GM12878 (cell line): ENCODE data around the gene STX12. TPM values are rescaled to one million over a fixed set of nuclear protein-coding genes. Genes with fewer than 3 reads are reported as not detected.

Source experiments
- ATAC-seq: fragments of 200-7000 bp; cut with Tn5 transposase; 3 replicates; pipeline ENCODE4 v1.9.1; 2020; ENCODE audit warnings: mild to moderate bottlenecking, moderate library complexity
- BruUV-seq: library from RNA; stranded (reverse); fragments of 400-500 nt; replicated peaks from 2 replicates; lab custom pipeline; 2021; lab: Mats Ljungman, UMichigan
- CTCF ChIA-PET: fragments of 300-600 bp; sonication (Branson Sonifier 250); formaldehyde crosslinking; extraction: SDS; loops from one replicate; lab custom pipeline; 2021; ENCODE audit warnings: inconsistent platforms; lab: Yijun Ruan, JAX
- POLR2A ChIA-PET: fragments of 350-600 bp; formaldehyde crosslinking; extraction: SDS; loops from one replicate; lab custom pipeline; 2021; ENCODE audit warnings: inconsistent platforms; lab: Charles Lee
- RAD21 ChIA-PET: fragments of 300-600 bp; sonication (Branson Sonifier 250); formaldehyde crosslinking; loops from one replicate; lab custom pipeline; 2023; ENCODE audit warnings: antibody characterized with exemption; ENCODE audit not compliant: unreplicated experiment; lab: Charles Lee
- SMC1A ChIA-PET: fragments of 300-600 bp; sonication (Branson Sonifier 250); formaldehyde crosslinking; loops from one replicate; lab custom pipeline; 2023; ENCODE audit not compliant: unreplicated experiment, uncharacterized antibody; lab: Charles Lee
- DNase-seq: peaks from one replicate; pipeline ENCODE4 v3.0.0-alpha.2; 2011; ENCODE audit warnings: low read depth, low spot score
- FAIRE-seq: peaks from 3 replicates; lab custom pipeline; 2011; peaks lifted over from hg19 to GRCh38; lab: Jason Lieb, UNC
- H2AFZ ChIP-seq: 2 replicates; pipeline ENCODE4 v1.6.0; 2011; ENCODE audit warnings: low read depth, low read length, control low read depth; ENCODE audit not compliant: control insufficient read depth
- H3K27ac ChIP-seq: 2 replicates; pipeline ENCODE4 v1.5.1; 2011; ENCODE audit warnings: control low read depth; ENCODE audit not compliant: control insufficient read depth, insufficient read depth
- H3K27me3 ChIP-seq, 2 experiments: replicated peaks in 1 of 2; 2 replicates each; pipeline versions ENCODE4 v1.6.0 to v1.6.1; 2011; ENCODE audit warnings: low read length in 1 of 2; ENCODE audit not compliant: control insufficient read depth in 2 of 2, insufficient read depth in 2 of 2
- H3K36me3 ChIP-seq, 2 experiments: 2 replicates each; pipeline ENCODE4 v1.5.1; 2011; ENCODE audit warnings: low read length in 1 of 2; ENCODE audit not compliant: control insufficient read depth in 2 of 2, insufficient read depth in 2 of 2
- H3K4me1 ChIP-seq: 2 replicates; pipeline ENCODE4 v1.6.1; 2011; ENCODE audit warnings: mild to moderate bottlenecking, low read length, moderate library complexity, mixed read lengths; ENCODE audit not compliant: control insufficient read depth, insufficient read depth
- H3K4me2 ChIP-seq: 2 replicates; pipeline ENCODE4 v1.6.0; 2011; ENCODE audit warnings: control low read depth; ENCODE audit not compliant: control insufficient read depth, insufficient read depth
- H3K4me3 ChIP-seq: fragments of 200-600 bp; sonication (generic); 2 replicates; pipeline ENCODE4 v1.5.1; 2016
- H3K79me2 ChIP-seq: 2 replicates; pipeline ENCODE4 v1.6.0; 2011; ENCODE audit warnings: low read length; ENCODE audit not compliant: control insufficient read depth, insufficient read depth
- H3K9ac ChIP-seq: 2 replicates; pipeline ENCODE4 v1.8.0; 2011; ENCODE audit warnings: low read length, control low read depth, mixed read lengths; ENCODE audit not compliant: control insufficient read depth, insufficient read depth
- H3K9me3 ChIP-seq: replicated peaks from 3 replicates; pipeline ENCODE4 v1.5.1; 2011; ENCODE audit warnings: mild to moderate bottlenecking, low read length; ENCODE audit not compliant: control insufficient read depth, insufficient read depth
- H4K20me1 ChIP-seq: 2 replicates; pipeline ENCODE4 v1.6.0; 2011; ENCODE audit not compliant: control insufficient read depth, insufficient read depth
- BRCA1 ChIP-seq: IDR thresholded peaks from 2 replicates; pipeline ENCODE4 v1.6.1; 2011; ENCODE audit warnings: low read depth, low read length, improper control_type of control experiment
- EZH2 ChIP-seq: IDR thresholded peaks from 2 replicates; pipeline ENCODE4 v1.6.1; 2012; ENCODE audit warnings: low read depth, mild to moderate bottlenecking, control low read depth, inconsistent platforms, low read length, borderline replicate concordance; ENCODE audit not compliant: control insufficient read depth
- NR2C1 ChIP-seq: fragments of 450-650 bp; IDR thresholded peaks from 2 replicates; pipeline ENCODE4 v1.6.1; 2017; ENCODE audit warnings: antibody characterized with exemption, mild to moderate bottlenecking, moderate library complexity
- RCOR1 ChIP-seq: conservative IDR thresholded peaks from 2 replicates; pipeline ENCODE4 v1.6.1; 2012; ENCODE audit warnings: low read depth, low read length, improper control_type of control experiment
- SMARCA5 ChIP-seq: fragments of 450-650 bp; IDR thresholded peaks from 2 replicates; pipeline ENCODE4 v1.6.1; 2017; ENCODE audit warnings: mild to moderate bottlenecking
- SREBF1 ChIP-seq: IDR thresholded peaks from 2 replicates; pipeline ENCODE4 v1.6.1; 2012; ENCODE audit warnings: mild to moderate bottlenecking, low read length
- YY1 ChIP-seq: IDR thresholded peaks from 2 replicates; pipeline ENCODE4 v1.6.1; 2011; ENCODE audit warnings: low read depth, mild to moderate bottlenecking, low read length
- WGBS: methylation state at CpG from one replicate; pipeline ENCODE4 v1.1.6; 2016; ENCODE audit warnings: low lambda C conversion rate; ENCODE audit not compliant: insufficient replicate concordance, insufficient coverage; ENCODE audit errors: missing lambda C conversion rate; 5-methylcytosine and 5-hydroxymethylcytosine counted together
- in situ Hi-C: fragments of 300-500 bp; cut with MboI; formaldehyde crosslinking; loops from 9 replicates; pipeline ENCODE4 v1.14.3; 2018; ENCODE audit warnings: mixed read lengths
- intact Hi-C: fragments of 100-400 bp; cut with micrococcal nuclease; formaldehyde crosslinking; loops from one replicate; pipeline ENCODE4 v1.14.2; 2022; ENCODE audit not compliant: unreplicated experiment
- polyA plus RNA-seq, 11 experiments: library from polyadenylated mRNA; depleted of rRNA in 4 of 11; unstranded in 6 of 11; stranded (reverse) in 5 of 11; fragments of >200 nt; fragmentation: Nextera tagmentation in 4 of 11; fragmentation: Illumina TruSeq in 1 of 11; extraction: Ambion mirVana in 4 of 11; extraction: Trizol in 1 of 11; gene quantifications; 1 replicate in 1 of 11; 2 replicates in 10 of 11; pipeline versions ENCODE4 v1.2.1 to v1.2.3, GENCODE V29; 2011 to 2016; ENCODE audit warnings: inconsistent platforms in 2 of 11, missing spikeins in 2 of 11, low read depth in 1 of 11
- total RNA-seq, 4 experiments: library from RNA; depleted of rRNA in 3 of 4; stranded (reverse); fragments of >200 nt in 3 of 4; fragmentation: Illumina TruSeq in 1 of 4; extraction: Trizol in 1 of 4; gene quantifications; 2 replicates each; pipeline versions ENCODE4 v1.2.1 to v1.2.3, GENCODE V29; 2013 to 2021
- TF ChIP-seq, protein P1 (sequence below): fragments of 450-650 bp; formaldehyde crosslinking; IDR thresholded peaks from 2 replicates; pipeline ENCODE4 v1.4.0; 2022; ENCODE audit warnings: mild to moderate bottlenecking, moderate library complexity

STX12 gene
- total and polyA plus RNA-seq, 10 of the 15 experiments (the other 5 are each of a cell fraction or from before 2014, with no cell fraction given) = 20.2 to 35.0 (median 28.1) TPM

DNA sequence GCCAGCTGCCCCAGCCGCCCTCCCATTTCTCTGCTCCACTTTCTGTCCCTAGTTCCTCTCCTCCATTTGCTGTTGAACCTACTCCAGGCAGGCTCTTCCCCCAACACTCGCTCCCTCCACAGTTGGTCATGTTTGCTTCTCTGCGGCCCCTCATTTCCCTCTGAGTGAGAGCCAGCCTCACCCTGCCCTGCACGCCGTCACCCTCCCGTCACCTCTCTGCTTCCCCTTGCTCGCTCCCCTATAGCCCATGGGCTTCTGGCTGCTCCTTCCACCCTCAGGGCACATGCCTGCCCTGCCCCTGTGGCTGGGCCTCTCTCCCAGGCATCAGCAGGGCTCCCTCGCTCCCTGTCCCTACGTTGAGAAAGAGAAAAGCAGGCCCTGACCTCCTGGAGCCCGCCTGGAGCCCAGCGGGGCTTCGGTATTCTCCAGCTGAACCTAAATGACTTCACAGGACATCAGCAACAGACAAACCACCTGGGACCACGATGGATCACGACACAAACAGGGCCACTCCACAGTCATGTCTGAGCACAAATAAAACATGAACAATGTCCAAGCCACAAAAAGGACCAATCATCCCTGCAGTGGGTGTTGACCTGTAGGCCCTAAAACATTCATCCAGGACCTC, 86.0 kb downstream of the STX12 start:
- no peak for TF ChIP-seq SMARCA5
- no peak for TF ChIP-seq NR2C1
- no peak for TF ChIP-seq BRCA1
- 88% methylated on average over 14 of the region's 14 CpGs for WGBS
- BruUV-seq = no TSS peak
- no peak overlapping the region for H3K27ac ChIP-seq
- intact Hi-C loops (loop anchor here (1.0 to 5.0 kb wide), 3 partner anchors 120 to 349 kb away; partner anchors contain the start of gene EYA3), in situ Hi-C loops (no loop called here)
- no peak for FAIRE-seq
- ChIA-PET RAD21 (interaction anchor here (1.3 to 4.5 kb wide), 7 partner anchors 21 to 350 kb away, joined by 3 to 32 read pairs (median 9); partner anchors contain the start of gene EYA3), POLR2A (interaction anchor here (0.5 to 1.0 kb wide), 2 partner anchors 229 to 993 kb away, joined by 3 to 5 read pairs; no protein-coding TSS in a partner anchor), CTCF (interaction anchor here (0.6 to 5.0 kb wide), 8 partner anchors 15 to 350 kb away, joined by 3 to 50 read pairs (median 3); partner anchors contain the start of gene EYA3), SMC1A (interaction anchor here (1.0 to 5.1 kb wide), 9 partner anchors 31 to 350 kb away, joined by 3 to 44 read pairs (median 7); partner anchors contain the start of genes SMPDL3B and STX12)
- ATAC-seq = no peak
- H3K9ac ChIP-seq = no peak overlapping the region
- no peak for DNase-seq
- no peak overlapping the region for H2AFZ ChIP-seq
- H3K36me3 ChIP-seq = no peaks in the 10 kb centered on the region
- peaks cover 24% of the 10 kb centered on the region for H3K4me1 ChIP-seq
- H3K4me3 ChIP-seq = no peak overlapping the region
- no peak overlapping the region for H3K4me2 ChIP-seq
- H3K79me2 ChIP-seq = no peaks in the 10 kb centered on the region
- no peaks in the 10 kb centered on the region for H4K20me1 ChIP-seq
- no peaks in the 10 kb centered on the region for H3K9me3 ChIP-seq
- H3K27me3 ChIP-seq = no peaks in the 10 kb centered on the region

DNA sequence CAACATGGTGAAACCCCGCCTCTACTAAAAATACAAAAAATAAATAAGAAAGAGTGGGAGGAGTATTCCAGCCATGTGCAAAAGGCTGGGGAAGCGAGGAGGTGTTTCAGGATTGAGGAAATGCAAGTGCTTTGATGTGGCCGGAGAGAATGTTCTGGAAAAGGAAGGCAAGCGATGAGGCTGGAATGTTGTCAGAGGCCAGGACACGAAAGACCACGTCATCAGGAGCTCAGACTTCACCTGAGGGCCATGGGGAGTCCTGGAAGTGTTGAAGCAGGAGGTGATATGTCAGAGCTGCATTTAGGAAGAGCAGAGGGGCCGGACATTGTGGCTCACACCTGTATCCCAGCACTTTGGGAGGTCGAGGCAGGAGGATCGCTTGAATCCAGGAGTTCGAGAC, 88.4 kb downstream of the STX12 start:
- Histone ChIP-seq H3K27ac (no peak overlapping the region), H3K36me3 (no peaks in the 10 kb centered on the region), H3K79me2 (no peaks in the 10 kb centered on the region), H4K20me1 (no peaks in the 10 kb centered on the region), H3K9me3 (no peaks in the 10 kb centered on the region; the same call in 2 of the 3 replicates), H2AFZ (no peak overlapping the region), H3K4me2 (no peak overlapping the region), H3K4me1 (peaks cover 41% of the 10 kb centered on the region), H3K27me3 (no peaks in the 10 kb centered on the region), H3K9ac (no peak overlapping the region), H3K4me3 (no peak overlapping the region)
- ChIA-PET POLR2A (no interaction called here), CTCF (no interaction called here), RAD21 (interaction anchor here (0.5 kb wide), 1 partner anchor 72 kb away, joined by 3 read pairs; no protein-coding TSS in a partner anchor), SMC1A (interaction anchor here (5.1 kb wide), 1 partner anchor 118 kb away, joined by 44 read pairs; no protein-coding TSS in a partner anchor)
- FAIRE-seq (no peak), DNase-seq (no peak), ATAC-seq (no peak)
- no TSS peak for BruUV-seq
- WGBS = 93% methylated on average over 10 of the region's 10 CpGs
- intact Hi-C loops = loop anchor here (10.0 kb wide), 1 partner anchor 313 kb away; the partner anchor contains the start of gene PTAFR
- in situ Hi-C loops = loop anchor here (5.0 kb wide), 2 partner anchors 116 to 226 kb away; partner anchors contain the start of gene EYA3
- TF ChIP-seq, protein P1, sequence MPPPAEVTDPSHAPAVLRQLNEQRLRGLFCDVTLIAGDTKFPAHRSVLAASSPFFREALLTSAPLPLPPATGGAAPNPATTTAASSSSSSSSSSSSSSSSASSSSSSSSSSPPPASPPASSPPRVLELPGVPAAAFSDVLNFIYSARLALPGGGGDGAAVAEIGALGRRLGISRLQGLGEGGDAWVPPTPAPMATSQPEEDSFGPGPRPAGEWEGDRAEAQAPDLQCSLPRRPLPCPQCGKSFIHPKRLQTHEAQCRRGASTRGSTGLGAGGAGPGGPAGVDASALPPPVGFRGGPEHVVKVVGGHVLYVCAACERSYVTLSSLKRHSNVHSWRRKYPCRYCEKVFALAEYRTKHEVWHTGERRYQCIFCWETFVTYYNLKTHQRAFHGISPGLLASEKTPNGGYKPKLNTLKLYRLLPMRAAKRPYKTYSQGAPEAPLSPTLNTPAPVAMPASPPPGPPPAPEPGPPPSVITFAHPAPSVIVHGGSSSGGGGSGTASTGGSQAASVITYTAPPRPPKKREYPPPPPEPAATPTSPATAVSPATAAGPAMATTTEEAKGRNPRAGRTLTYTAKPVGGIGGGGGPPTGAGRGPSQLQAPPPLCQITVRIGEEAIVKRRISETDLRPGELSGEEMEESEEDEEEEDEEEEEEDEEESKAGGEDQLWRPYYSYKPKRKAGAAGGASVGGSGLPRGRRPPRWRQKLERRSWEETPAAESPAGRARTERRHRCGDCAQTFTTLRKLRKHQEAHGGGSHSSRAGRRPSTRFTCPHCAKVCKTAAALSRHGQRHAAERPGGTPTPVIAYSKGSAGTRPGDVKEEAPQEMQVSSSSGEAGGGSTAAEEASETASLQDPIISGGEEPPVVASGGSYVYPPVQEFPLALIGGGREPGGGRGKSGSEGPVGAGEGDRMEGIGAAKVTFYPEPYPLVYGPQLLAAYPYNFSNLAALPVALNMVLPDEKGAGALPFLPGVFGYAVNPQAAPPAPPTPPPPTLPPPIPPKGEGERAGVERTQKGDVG (CRISPR knock-in tag) = no peak
- no peak for TF ChIP-seq RCOR1
- TF ChIP-seq SREBF1 = no peak
- TF ChIP-seq YY1 = no peak
- TF ChIP-seq EZH2 = no peak
